Measurements from ENCODE around the gene HUS1.

The HUS1 gene

GRCh38 chr7:47937065-47937687 is 42.2 kb downstream of the HUS1 start:
- ChIA-PET CTCF (interaction anchor here (0.6 kb wide), 3 partner anchors 221 to 671 kb away, joined by 3 read pairs; no protein-coding TSS in a partner anchor), POLR2A (interaction anchor here (0.7 to 0.8 kb wide), 2 partner anchors 43 to 164 kb away, joined by 3 to 4 read pairs; no protein-coding TSS in a partner anchor)
- no peaks in the 10 kb centered on the region for H3K9me3 ChIP-seq (ENCODE audit: control insufficient read depth, insufficient read depth, low read depth, low read length)
- no peak overlapping the region for H3K4me3 ChIP-seq (ENCODE audit: low read depth, low read length)
- no peak overlapping the region for H3K27ac ChIP-seq (ENCODE audit: extremely low read depth, low read depth, low read length)
- no peaks in the 10 kb centered on the region for H3K36me3 ChIP-seq (ENCODE audit: control insufficient read depth in 2 of 2, insufficient read depth in 1 of 2, low read length in 2 of 2)
- TF ChIP-seq ZNF248 (tag by site-specific recombination; IDR thresholded peaks at IDR 0.05) (no peak), ZNF114 (tag by site-specific recombination; IDR thresholded peaks at IDR 0.05) (no peak), ZBTB6 (tag by site-specific recombination; IDR thresholded peaks at IDR 0.05) (no peak), ZNF548 (tag by site-specific recombination; IDR thresholded peaks at IDR 0.05) (no peak), ZNF175 (tag by site-specific recombination; IDR thresholded peaks at IDR 0.05) (no peak), ZNF341 (tag by site-specific recombination; IDR thresholded peaks at IDR 0.05; ENCODE audit: low read depth) (no peak), ZNF501 (tag by site-specific recombination; IDR thresholded peaks at IDR 0.05) (no peak), ZNF140 (tag by site-specific recombination; IDR thresholded peaks at IDR 0.05) (no peak), ZBTB26 (tag by site-specific recombination; optimal IDR thresholded peaks at IDR 0.05) (no peak), ZNF391 (tag by site-specific recombination; IDR thresholded peaks at IDR 0.05; ENCODE audit: borderline replicate concordance, low read depth) (no peak), ZNF701 (tag by site-specific recombination; IDR thresholded peaks at IDR 0.05) (no peak), ZNF629 (tag by site-specific recombination; IDR thresholded peaks at IDR 0.05) (no peak), YY1 (tag by site-specific recombination; IDR thresholded peaks at IDR 0.05) (no peak), ZNF776 (tag by site-specific recombination; IDR thresholded peaks at IDR 0.05; ENCODE audit: borderline replicate concordance) (no peak), ZSCAN5A (tag by site-specific recombination; IDR thresholded peaks at IDR 0.05) (no peak), SCRT2 (tag by site-specific recombination; IDR thresholded peaks at IDR 0.05) (no peak), ZEB2 (tag by site-specific recombination; IDR thresholded peaks at IDR 0.05) (no peak)
- H3K4me1 ChIP-seq (ENCODE audit: control insufficient read depth, insufficient read depth, low read length) = no peaks in the 10 kb centered on the region

GRCh38 chr7:47936323-47936722 is 43.1 kb downstream of the HUS1 start:
- Histone ChIP-seq H3K4me3 (ENCODE audit: low read depth, low read length) (no peak overlapping the region), H3K27ac (ENCODE audit: extremely low read depth, low read depth, low read length) (no peak overlapping the region), H3K9me3 (ENCODE audit: control insufficient read depth, insufficient read depth, low read depth, low read length) (no peaks in the 10 kb centered on the region), H3K36me3 (ENCODE audit: control insufficient read depth in 2 of 2, insufficient read depth in 1 of 2, low read length in 2 of 2) (no peaks in the 10 kb centered on the region), H3K4me1 (ENCODE audit: control insufficient read depth, insufficient read depth, low read length) (no peaks in the 10 kb centered on the region)
- POLR2A ChIA-PET = no interaction called here
- CTCF ChIA-PET = interaction anchor here (0.6 to 2.9 kb wide), 3 partner anchors 8 to 670 kb away, joined by 3 to 18 read pairs (median 5); no protein-coding TSS in a partner anchor
- TF ChIP-seq ZBTB11 (tag by site-specific recombination; conservative IDR thresholded peaks at IDR 0.05; ENCODE audit: low read depth) = no peak
- TF ChIP-seq ZNF37A (tag by site-specific recombination; IDR thresholded peaks at IDR 0.05) = no peak
- TF ChIP-seq ZNF175 (tag by site-specific recombination; IDR thresholded peaks at IDR 0.05) = no peak
- no peak for TF ChIP-seq ZNF155 (tag by site-specific recombination; IDR thresholded peaks at IDR 0.05)
- TF ChIP-seq ZNF623 (tag by site-specific recombination; IDR thresholded peaks at IDR 0.05) = no peak
- TF ChIP-seq ZSCAN18 (tag by site-specific recombination; IDR thresholded peaks at IDR 0.05) = no peak
- no peak for TF ChIP-seq AEBP2 (tag by site-specific recombination; IDR thresholded peaks at IDR 0.05; ENCODE audit: borderline replicate concordance)
- TF ChIP-seq ZNF248 (tag by site-specific recombination; IDR thresholded peaks at IDR 0.05) = no peak
